Panc1 (cell line): ENCODE results near the gene APH1A. TPM values are rescaled to one million over a fixed set of nuclear protein-coding genes. Genes with fewer than 3 reads are reported as not detected.
"Not testable (repeated sequence)": the region's sequence is repeated elsewhere in the genome, so short reads cannot be mapped to it uniquely, and the experiment has no call there.

Experiments
- ATAC-seq: fragments of 200-7000 bp; cut with Tn5 transposase; 2 replicates; pipeline ENCODE4 v1.9.1; 2020; ENCODE audit warnings: mild to moderate bottlenecking, moderate library complexity
- BruUV-seq: library from RNA; stranded (reverse); fragments of 400-500 nt; replicated peaks from 2 replicates; lab custom pipeline; 2021; lab: Mats Ljungman, UMichigan
- CTCF ChIA-PET: fragments of 300-600 bp; sonication (Branson Sonifier 250); formaldehyde crosslinking; loops from one replicate; lab custom pipeline; 2022; ENCODE audit warnings: antibody characterized with exemption; lab: Charles Lee
- POLR2A ChIA-PET: fragments of 300-600 bp; sonication (Branson Sonifier 250); formaldehyde crosslinking; loops from one replicate; lab custom pipeline; 2022; ENCODE audit warnings: antibody characterized with exemption; lab: Charles Lee
- DNase-seq: peaks from one replicate; pipeline ENCODE4 v3.0.0-alpha.2; 2010; ENCODE audit warnings: low read depth, low spot score
- H3K27ac ChIP-seq: 2 replicates; pipeline ENCODE4 v1.5.1; 2011; ENCODE audit warnings: mild to moderate bottlenecking, low read length, inconsistent platforms
- H3K27me3 ChIP-seq: fragments of 200-500 bp; sonication (Bioruptor generic); 2 replicates; pipeline ENCODE4 v1.6.0; 2014; ENCODE audit warnings: low read length, inconsistent platforms; ENCODE audit not compliant: control insufficient read depth, insufficient read depth
- H3K36me3 ChIP-seq: fragments of 200-500 bp; sonication (Bioruptor generic); 2 replicates; pipeline ENCODE4 v1.5.1; 2014; ENCODE audit warnings: inconsistent platforms, mild to moderate bottlenecking, low read length, moderate library complexity; ENCODE audit not compliant: control insufficient read depth, insufficient read depth
- H3K4me1 ChIP-seq: 2 replicates; pipeline ENCODE4 v1.5.1; 2011; ENCODE audit warnings: inconsistent platforms, mild to moderate bottlenecking, low read length, moderate library complexity; ENCODE audit not compliant: control insufficient read depth, insufficient read depth
- H3K4me3 ChIP-seq, 2 experiments: 2 replicates each; pipeline ENCODE4 v1.5.1; 2011 to 2012; ENCODE audit warnings: low read depth in 2 of 2, low read length in 2 of 2, mild to moderate bottlenecking in 2 of 2, inconsistent platforms in 1 of 2, moderate library complexity in 1 of 2
- H3K9me3 ChIP-seq: fragments of 200-500 bp; sonication (Bioruptor generic); 2 replicates; pipeline ENCODE4 v1.5.1; 2014; ENCODE audit warnings: low read depth, mild to moderate bottlenecking, inconsistent platforms, low read length, moderate library complexity; ENCODE audit not compliant: control insufficient read depth, insufficient read depth
- POLR2AphosphoS5 ChIP-seq: IDR thresholded peaks from 2 replicates; pipeline ENCODE4 v1.6.1; 2012; ENCODE audit warnings: mild to moderate bottlenecking, low read depth, low read length, moderate library complexity
- SIN3A ChIP-seq: IDR thresholded peaks from 2 replicates; pipeline ENCODE4 v1.6.1; 2012; ENCODE audit warnings: low read depth, mild to moderate bottlenecking, low read length, moderate library complexity, borderline replicate concordance; ENCODE audit not compliant: insufficient read depth
- TCF7L2 ChIP-seq: IDR thresholded peaks from 2 replicates; pipeline ENCODE4 v1.6.1; 2011; ENCODE audit warnings: mild to moderate bottlenecking, low read depth, low read length, inconsistent platforms
- in situ Hi-C: cut with HindIII; loops from 2 replicates; pipeline ENCODE4 v1.10.0; 2016; ENCODE audit warnings: low sequenced_read_pairs, low pct_unique_long_range_greater_than_20kb
- intact Hi-C: fragments of 100-400 bp; cut with micrococcal nuclease; formaldehyde crosslinking; loops from one replicate; pipeline ENCODE4 v1.10.0; 2022; ENCODE audit not compliant: unreplicated experiment
- total RNA-seq: library from RNA; stranded (reverse); gene quantifications from one replicate; pipeline ENCODE4 v1.2.1, GENCODE V29; 2021; ENCODE audit not compliant: unreplicated experiment
- TF ChIP-seq, protein P1 (sequence below), 2 experiments: IDR thresholded peaks; 2 replicates each; pipeline ENCODE4 v1.6.1; 2011 to 2012; ENCODE audit warnings: low read depth in 2 of 2, control low read depth in 1 of 2, low read length in 1 of 2, mild to moderate bottlenecking in 1 of 2, moderate library complexity in 1 of 2; ENCODE audit not compliant: insufficient read depth in 1 of 2
- TF ChIP-seq, protein P2 (sequence below): fragments of 450-650 bp; IDR thresholded peaks from 2 replicates; pipeline ENCODE4 v1.5.1; 2017; ENCODE audit warnings: mild to moderate bottlenecking

Gene APH1A
- total RNA-seq, 1 experiment from 2014 or later = 146 TPM

DNA sequence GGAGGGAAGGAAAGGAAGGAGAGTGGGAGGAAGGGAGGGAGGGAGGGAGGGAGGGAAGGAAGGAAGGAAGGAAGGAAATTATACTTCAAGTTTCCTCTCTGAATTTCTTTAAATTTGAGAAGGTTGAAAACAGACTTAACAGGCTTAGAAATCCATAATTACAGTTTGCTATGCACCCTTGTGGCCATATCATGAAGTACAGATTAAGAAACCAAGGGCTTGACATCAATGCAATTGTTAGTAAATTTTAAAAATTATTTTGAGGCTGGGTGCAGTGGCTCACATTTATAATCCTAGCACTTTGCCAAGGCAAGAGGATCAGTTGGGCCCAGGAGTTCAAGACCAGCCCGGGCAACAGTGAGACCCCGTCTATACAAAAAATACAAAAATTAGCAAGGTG is 47.3 kb downstream of the APH1A start:
- no peak overlapping the region for H3K4me3 ChIP-seq
- no peak for DNase-seq
- ChIA-PET POLR2A (no interaction called here), CTCF (interaction anchor here (0.6 kb wide), 1 partner anchor 35 kb away, joined by 3 read pairs; no protein-coding TSS in a partner anchor)
- no peaks in the 10 kb centered on the region for H3K27me3 ChIP-seq
- peaks cover 18% of the 10 kb centered on the region; the same call in 1 of the 2 replicates for H3K36me3 ChIP-seq
- in situ Hi-C loops = no loop called here
- intact Hi-C loops = no loop called here
- no peak; the same call in 1 of the 2 replicates for ATAC-seq
- BruUV-seq = no TSS peak
- no peaks in the 10 kb centered on the region for H3K9me3 ChIP-seq
- no peak for TF ChIP-seq TCF7L2
- TF ChIP-seq, protein P1, sequence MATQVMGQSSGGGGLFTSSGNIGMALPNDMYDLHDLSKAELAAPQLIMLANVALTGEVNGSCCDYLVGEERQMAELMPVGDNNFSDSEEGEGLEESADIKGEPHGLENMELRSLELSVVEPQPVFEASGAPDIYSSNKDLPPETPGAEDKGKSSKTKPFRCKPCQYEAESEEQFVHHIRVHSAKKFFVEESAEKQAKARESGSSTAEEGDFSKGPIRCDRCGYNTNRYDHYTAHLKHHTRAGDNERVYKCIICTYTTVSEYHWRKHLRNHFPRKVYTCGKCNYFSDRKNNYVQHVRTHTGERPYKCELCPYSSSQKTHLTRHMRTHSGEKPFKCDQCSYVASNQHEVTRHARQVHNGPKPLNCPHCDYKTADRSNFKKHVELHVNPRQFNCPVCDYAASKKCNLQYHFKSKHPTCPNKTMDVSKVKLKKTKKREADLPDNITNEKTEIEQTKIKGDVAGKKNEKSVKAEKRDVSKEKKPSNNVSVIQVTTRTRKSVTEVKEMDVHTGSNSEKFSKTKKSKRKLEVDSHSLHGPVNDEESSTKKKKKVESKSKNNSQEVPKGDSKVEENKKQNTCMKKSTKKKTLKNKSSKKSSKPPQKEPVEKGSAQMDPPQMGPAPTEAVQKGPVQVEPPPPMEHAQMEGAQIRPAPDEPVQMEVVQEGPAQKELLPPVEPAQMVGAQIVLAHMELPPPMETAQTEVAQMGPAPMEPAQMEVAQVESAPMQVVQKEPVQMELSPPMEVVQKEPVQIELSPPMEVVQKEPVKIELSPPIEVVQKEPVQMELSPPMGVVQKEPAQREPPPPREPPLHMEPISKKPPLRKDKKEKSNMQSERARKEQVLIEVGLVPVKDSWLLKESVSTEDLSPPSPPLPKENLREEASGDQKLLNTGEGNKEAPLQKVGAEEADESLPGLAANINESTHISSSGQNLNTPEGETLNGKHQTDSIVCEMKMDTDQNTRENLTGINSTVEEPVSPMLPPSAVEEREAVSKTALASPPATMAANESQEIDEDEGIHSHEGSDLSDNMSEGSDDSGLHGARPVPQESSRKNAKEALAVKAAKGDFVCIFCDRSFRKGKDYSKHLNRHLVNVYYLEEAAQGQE (IDR thresholded peaks at IDR 0.05; ENCODE audit: insufficient read depth in 1 of 2, low read depth in 2 of 2, low read length in 1 of 2) = no peak
- TF ChIP-seq POLR2AphosphoS5 = no peak
- TF ChIP-seq, protein P2, sequence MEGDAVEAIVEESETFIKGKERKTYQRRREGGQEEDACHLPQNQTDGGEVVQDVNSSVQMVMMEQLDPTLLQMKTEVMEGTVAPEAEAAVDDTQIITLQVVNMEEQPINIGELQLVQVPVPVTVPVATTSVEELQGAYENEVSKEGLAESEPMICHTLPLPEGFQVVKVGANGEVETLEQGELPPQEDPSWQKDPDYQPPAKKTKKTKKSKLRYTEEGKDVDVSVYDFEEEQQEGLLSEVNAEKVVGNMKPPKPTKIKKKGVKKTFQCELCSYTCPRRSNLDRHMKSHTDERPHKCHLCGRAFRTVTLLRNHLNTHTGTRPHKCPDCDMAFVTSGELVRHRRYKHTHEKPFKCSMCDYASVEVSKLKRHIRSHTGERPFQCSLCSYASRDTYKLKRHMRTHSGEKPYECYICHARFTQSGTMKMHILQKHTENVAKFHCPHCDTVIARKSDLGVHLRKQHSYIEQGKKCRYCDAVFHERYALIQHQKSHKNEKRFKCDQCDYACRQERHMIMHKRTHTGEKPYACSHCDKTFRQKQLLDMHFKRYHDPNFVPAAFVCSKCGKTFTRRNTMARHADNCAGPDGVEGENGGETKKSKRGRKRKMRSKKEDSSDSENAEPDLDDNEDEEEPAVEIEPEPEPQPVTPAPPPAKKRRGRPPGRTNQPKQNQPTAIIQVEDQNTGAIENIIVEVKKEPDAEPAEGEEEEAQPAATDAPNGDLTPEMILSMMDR = no peak; the same call in 1 of the 2 replicates
- TF ChIP-seq SIN3A = no peak
- no peaks in the 10 kb centered on the region for H3K4me1 ChIP-seq
- no peak overlapping the region for H3K27ac ChIP-seq

DNA sequence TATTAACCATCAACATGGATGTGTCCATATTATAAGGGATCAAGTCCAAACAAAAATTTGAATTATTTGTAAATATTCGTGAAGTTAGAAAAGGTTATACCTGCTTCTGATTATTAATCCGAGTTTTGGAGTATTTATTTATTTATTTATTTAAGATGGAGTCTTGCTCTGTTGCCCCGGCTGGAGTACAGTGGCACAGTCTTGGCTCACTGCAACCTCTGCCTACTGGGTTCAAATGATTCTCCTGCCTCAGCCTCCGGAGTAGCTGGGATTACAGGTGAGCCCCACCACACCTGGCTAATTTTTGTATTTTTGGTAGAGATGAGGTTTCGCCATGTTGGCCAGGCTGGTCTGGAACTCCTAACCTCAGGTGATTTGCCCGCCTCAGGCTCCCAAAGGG is 53.0 kb downstream of the APH1A start:
- CTCF ChIA-PET, BruUV-seq, H3K9me3 ChIP-seq, H3K4me3 ChIP-seq, POLR2A ChIA-PET, intact Hi-C loops, H3K4me1 ChIP-seq, H3K27me3 ChIP-seq, ATAC-seq, H3K27ac ChIP-seq, DNase-seq, in situ Hi-C loops: not testable (repeated sequence)
- H3K36me3 ChIP-seq = peaks cover 10% of the 10 kb centered on the region; the same call in 1 of the 2 replicates

Other genes with a start within 250 kb of the APH1A start
- 24.9 TPM for gene VPS45, start 201.2 kb downstream of the APH1A start, total RNA-seq
- 9.1 TPM for gene PLEKHO1, start 119.1 kb downstream of the APH1A start, total RNA-seq
- gene ANP32E, start 32.9 kb downstream of the APH1A start, total RNA-seq = 66.2 TPM
- not detected for gene CA14, start 11.2 kb downstream of the APH1A start, total RNA-seq
- 0.39 TPM for gene C1orf54, start 3.8 kb upstream of the APH1A start, total RNA-seq
- gene CIART, start 13.5 kb upstream of the APH1A start, total RNA-seq = 3.4 TPM
- gene MRPS21, start 24.8 kb upstream of the APH1A start, total RNA-seq = 68.2 TPM
- gene PRPF3, start 52.5 kb upstream of the APH1A start, total RNA-seq = 122 TPM
- gene RPRD2, start 95.1 kb upstream of the APH1A start, total RNA-seq = 28.3 TPM
- gene TARS2, start 218.4 kb upstream of the APH1A start, total RNA-seq = 28.2 TPM
- 2.2 TPM for gene ECM1, start 239.1 kb upstream of the APH1A start, total RNA-seq
- 1.0 TPM for gene FALEC, start 246.7 kb upstream of the APH1A start, total RNA-seq